ENCODE measurements around the gene JADE2.
A peak's percentile ranks its signal among the peaks of the same experiment; 100 is the strongest.
"Not testable (repeated sequence)": the region's sequence is repeated elsewhere in the genome, so short reads cannot be mapped to it uniquely, and the experiment has no call there.

JADE2 gene

GRCh38 chr5:134550271-134551214, 25.1 kb downstream of the JADE2 start:
- DNase-seq (ENCODE audit: extremely low read depth in 1 of 2, low read depth in 1 of 2) = no peak

DNA sequence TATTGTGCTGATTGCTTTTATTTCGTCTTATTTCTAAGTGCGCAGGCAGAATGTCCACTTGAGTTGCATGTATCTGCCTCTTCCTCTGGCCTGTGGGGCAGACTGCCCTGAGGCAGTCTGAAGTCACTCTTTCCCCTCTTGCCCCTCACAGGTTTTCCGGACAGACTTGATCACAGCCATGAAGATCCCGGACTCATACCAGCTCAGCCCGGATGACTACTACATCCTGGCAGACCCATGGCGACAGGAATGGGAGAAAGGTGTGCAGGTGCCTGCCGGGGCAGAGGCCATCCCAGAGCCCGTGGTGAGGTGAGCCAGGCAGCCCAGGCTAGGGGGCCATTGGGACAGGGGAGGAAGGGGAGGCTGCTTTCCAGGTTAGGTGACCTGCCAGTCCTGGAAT, 26.4 kb downstream of the JADE2 start:
- DNase-seq (ENCODE audit: extremely low read depth in 1 of 2, low read depth in 1 of 2) = no peak

DNA sequence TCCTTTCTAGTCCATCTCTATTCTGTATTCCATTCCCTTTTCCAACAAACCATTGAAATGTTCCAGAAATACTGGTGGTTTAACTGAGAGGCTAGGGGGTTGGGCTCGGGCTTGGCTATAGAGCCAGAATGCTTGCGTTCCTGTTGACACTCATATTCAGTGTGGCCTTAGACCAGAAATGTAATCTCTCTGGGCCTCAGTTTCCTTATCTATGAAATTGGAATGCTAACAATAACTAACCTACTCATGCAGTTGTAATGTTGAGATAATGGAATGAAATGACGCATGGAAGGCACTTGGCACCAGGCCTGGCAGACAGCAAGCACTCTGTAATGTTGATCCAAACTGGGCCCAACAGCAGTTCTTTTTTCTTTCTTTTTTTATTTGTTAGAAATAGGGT, 26.8 kb downstream of the JADE2 start:
- no peak for DNase-seq (ENCODE audit: extremely low read depth in 1 of 2, low read depth in 1 of 2)

DNA sequence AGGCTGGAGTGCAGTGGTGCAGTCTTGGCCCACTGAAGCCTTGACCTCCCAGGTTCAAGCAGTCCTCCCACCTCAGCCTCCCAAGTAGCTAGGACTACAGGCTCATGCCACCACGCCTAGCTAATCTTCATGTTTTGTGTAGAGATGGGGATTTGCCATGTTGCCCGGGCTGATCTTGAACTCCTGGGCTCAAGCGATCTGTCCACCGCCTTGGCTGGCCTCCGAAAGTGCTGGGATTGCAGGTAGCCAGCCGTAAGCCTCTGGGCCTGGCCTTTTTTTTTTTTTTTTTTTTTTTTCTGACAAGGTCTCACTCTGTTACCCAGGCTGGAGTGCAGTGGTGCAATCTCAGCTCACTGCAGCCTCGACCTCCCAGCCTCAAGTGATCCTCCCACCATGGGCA, 27.2 kb downstream of the JADE2 start:
- DNase-seq (ENCODE audit: extremely low read depth in 1 of 2, low read depth in 1 of 2) = not testable (repeated sequence)

DNA sequence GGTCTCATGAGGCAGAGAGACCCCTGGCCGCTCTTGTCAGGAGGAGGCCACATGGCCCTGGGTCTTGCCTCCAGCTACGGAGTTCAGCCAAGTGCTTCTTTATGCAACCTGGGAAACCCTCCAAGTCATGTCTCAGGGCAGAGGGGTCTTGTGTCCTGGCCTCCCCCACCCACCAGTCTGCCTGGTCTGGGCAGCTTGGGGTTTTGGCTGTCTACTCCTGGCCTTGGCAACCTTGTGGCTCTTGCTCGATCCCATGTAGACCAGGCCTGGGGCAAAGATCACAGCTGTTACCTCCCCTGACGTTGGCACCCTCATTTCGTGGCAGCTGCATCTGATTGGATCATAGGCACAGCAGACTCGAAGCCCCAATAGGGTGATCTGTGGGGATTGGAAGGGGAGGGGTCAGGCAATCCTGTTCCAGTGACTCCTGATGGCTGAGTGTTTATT, 28.4 kb downstream of the JADE2 start:
- no peak for DNase-seq (ENCODE audit: extremely low read depth in 1 of 2, low read depth in 1 of 2)

DNA sequence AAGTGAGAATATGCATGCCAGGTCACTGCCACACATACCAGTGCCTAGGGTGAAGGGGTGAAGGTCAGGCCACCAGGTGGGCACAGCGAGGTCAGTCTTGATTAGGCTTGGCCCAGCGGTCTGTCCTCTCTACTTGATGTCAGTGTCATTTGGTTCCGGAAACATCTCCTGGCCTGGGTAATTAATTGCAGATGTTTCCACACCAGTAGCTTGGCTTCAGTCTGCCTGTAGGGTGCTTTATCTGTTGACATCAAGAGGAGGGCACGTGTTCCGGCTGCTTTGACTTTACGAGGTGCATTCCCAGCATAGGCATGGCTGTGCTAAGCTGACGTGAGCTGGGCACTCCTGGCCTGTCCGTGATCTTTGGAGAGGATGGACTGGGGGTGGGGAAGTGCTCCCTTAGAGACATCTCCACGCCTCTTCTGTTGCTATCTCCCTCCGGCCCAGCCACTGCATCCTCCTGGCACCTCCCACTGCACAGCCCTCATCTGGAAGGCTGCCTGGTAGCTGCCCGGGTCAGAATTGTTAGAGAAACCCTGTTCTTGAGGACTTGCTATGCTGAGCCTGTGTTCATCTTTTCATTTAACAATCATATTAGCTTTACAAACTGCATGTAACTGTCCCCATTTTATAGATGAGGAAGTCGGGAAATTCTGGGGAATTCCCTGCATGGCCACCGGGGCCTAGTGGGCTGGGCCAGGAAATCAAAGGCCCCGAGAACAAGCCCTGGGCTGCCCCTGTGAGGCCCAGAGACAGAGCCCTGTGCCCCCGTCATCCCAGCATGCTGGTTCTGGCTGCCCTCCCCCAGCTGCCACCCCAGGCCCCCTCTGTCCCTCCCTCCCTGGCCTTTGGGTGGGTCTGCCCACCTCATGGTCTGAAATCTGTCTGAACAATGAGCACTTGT, 29.1 kb downstream of the JADE2 start:
- no peak for DNase-seq (ENCODE audit: extremely low read depth in 1 of 2, low read depth in 1 of 2)

- DNase-seq (ENCODE audit: extremely low read depth in 1 of 2, low read depth in 1 of 2) = no peak
Measured at GRCh38 chr5:134555223-134555889, 29.9 kb downstream of the JADE2 start.

- DNase-seq (ENCODE audit: extremely low read depth in 1 of 2, low read depth in 1 of 2) = peak; percentile 65 to 75
Measured at GRCh38 chr5:134555890-134556311, 30.4 kb downstream of the JADE2 start.

DNA sequence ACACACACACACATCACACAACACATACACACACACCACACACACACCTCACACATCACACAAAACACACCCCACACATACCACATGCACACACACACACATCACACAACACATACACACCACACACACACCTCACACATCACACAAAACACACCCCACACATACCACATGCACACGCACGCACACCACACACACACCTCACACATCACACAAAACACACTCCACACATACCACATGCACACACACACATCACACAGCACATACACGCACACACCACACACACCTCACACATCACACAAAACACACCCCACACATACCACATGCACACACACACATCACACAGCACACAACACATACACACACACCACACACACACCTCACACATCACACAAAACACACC, 31.1 kb downstream of the JADE2 start:
- DNase-seq (ENCODE audit: extremely low read depth in 1 of 2, low read depth in 1 of 2) = not testable (repeated sequence)

GRCh38 chr5:134556994-134557393, 31.5 kb downstream of the JADE2 start:
- DNase-seq (ENCODE audit: extremely low read depth in 1 of 2, low read depth in 1 of 2) = no peak

GRCh38 chr5:134559672-134560071, 34.2 kb downstream of the JADE2 start:
- DNase-seq (ENCODE audit: extremely low read depth in 1 of 2, low read depth in 1 of 2) = no peak

- DNase-seq (ENCODE audit: extremely low read depth in 1 of 2, low read depth in 1 of 2) = no peak
Measured at GRCh38 chr5:134560698-134561097, 35.2 kb downstream of the JADE2 start.

- DNase-seq (ENCODE audit: extremely low read depth in 1 of 2, low read depth in 1 of 2) = no peak
Measured at GRCh38 chr5:134561871-134562296, 36.4 kb downstream of the JADE2 start.

DNA sequence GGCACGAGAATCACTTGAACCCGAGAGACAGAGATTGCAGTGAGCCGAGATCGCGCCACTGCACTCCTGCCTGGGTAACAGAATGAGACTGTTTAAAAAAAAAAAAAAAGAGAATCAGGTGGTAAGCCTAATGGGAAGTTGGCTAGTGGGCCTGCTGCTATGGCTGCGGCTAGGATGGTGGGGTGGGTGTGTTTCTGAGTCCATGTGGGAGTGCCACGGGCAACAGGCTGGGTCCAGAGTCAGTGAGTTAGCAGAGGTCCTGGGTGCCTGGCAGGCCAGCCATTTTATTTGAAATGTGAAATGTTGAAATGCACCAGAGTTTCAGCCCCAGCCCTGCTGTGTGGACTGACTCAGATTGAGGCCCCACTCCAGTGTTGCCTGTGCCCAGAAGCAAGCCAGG, 37.8 kb downstream of the JADE2 start:
- no peak for DNase-seq (ENCODE audit: extremely low read depth in 1 of 2, low read depth in 1 of 2)

GRCh38 chr5:134563962-134564361, 38.5 kb downstream of the JADE2 start:
- DNase-seq (ENCODE audit: extremely low read depth in 1 of 2, low read depth in 1 of 2) = no peak

DNA sequence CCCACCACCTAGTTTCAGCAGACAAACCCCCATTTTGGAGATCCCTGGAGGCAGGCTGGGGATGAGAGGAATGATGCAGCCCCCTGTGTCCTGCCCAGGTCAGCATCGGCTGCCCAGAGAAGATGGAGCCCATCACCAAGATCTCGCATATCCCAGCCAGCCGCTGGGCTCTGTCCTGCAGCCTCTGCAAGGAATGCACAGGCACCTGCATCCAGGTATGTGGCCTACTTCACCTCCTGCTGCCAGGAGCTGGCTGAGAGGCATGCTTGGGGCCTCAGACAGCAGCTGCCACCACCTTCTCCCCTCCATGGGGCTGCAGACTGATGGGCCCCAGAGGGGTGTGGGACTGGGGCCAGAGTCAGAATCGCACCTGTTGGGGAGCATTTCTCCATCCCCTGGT, 38.9 kb downstream of the JADE2 start:
- no peak for DNase-seq (ENCODE audit: extremely low read depth in 1 of 2, low read depth in 1 of 2)

- DNase-seq (ENCODE audit: extremely low read depth in 1 of 2, low read depth in 1 of 2) = no peak
Measured at GRCh38 chr5:134565791-134566740, 40.6 kb downstream of the JADE2 start.

DNA sequence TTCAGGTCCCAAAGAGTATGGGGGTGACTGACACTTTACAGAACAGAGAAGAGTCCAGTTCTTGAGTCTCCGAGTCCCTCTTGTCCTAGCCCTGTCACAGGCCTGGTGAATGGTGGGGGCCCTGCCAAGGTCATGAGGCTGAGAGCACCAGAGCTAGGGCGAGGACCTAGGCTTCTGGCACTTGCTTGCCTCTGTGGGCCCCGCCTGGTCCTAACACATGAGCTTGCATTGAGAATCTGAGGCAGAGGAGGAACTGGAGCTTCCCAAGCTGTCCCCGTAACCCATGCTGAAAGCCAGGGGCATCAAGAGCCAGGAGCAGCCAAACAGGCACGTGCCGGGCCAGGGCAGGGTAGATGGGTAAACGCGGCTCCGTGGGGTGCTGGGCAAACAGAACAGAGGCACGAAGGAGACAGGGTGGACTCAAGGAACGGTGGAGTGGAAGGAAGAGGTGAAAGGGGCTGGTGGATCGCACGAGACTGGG, 41.3 kb downstream of the JADE2 start:
- no peak for DNase-seq (ENCODE audit: extremely low read depth in 1 of 2, low read depth in 1 of 2)

DNA sequence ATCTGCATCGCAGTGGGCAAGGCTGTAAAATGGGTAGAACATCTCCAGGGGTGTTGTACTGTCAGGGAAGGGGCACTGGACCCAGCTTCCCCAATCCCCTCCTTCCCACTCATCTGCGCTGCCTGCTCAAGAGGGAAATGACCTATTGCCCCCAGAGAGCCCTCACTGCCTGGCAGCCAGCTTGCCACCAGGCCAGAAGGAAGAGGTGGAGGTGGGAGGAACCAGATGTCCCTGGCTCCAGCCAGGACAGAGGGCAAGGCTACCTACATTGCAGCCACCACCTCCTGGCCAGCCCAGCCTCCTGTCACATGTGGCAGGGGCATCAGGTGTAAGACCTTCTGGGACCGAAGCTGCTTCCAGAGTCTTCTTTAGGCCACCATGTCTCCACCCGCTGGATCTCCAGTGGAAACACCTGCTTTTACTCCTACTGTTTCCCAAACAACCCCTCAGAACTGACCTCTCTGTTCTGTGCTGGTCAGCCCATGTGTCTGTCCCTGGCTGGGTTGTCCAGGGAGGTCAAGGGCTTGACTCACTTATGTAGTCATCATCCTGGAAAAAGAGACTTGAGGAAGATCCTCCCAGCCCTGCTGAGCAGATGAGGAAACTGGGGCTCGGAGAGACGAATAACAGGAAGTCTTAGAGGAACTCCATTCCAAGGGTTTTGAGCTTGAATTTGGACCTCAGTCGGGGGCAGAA, 42.3 kb downstream of the JADE2 start:
- no peak for DNase-seq (ENCODE audit: extremely low read depth in 1 of 2, low read depth in 1 of 2)
